Kidney epithelial cell (primary cell): ENCODE data around the gene METTL26. TPM values are rescaled to one million over a fixed set of nuclear protein-coding genes. Genes with fewer than 3 reads are reported as not detected.

ENCODE experiments used
- DNase-seq: peaks from one replicate; pipeline ENCODE4 v3.0.0-alpha.2; 2010; ENCODE audit warnings: low read depth
- H3K27me3 ChIP-seq: 2 replicates; pipeline ENCODE4 v1.6.0; 2011; ENCODE audit warnings: low read length; ENCODE audit not compliant: control insufficient read depth, insufficient read depth
- H3K36me3 ChIP-seq: 2 replicates; pipeline ENCODE4 v1.5.1; 2011; ENCODE audit warnings: low read length; ENCODE audit not compliant: control insufficient read depth, insufficient read depth
- H3K4me3 ChIP-seq: 2 replicates; pipeline ENCODE4 v1.5.1; 2011; ENCODE audit warnings: low read depth, mild to moderate bottlenecking, control low read depth, low read length
- CTCF ChIP-seq: IDR thresholded peaks from 2 replicates; pipeline ENCODE4 v1.5.1; 2011; ENCODE audit warnings: mild to moderate bottlenecking, moderate library complexity, low read length, control low read depth, inconsistent platforms; ENCODE audit not compliant: insufficient read depth, poor library complexity, severe bottlenecking
- total RNA-seq: library from RNA; depleted of rRNA; stranded (reverse); fragments of >200 nt; gene quantifications from 2 replicates; pipeline ENCODE4 v1.2.3, GENCODE V29; 2015

The METTL26 gene
- 170 and 203 TPM in 2 replicates for total RNA-seq

- TF ChIP-seq CTCF: no peak
- Histone ChIP-seq H3K36me3 (no peaks in the 10 kb centered on the region), H3K27me3 (no peaks in the 10 kb centered on the region), H3K4me3 (peak within 1 kb of the TSS; percentile 86)
- DNase-seq: peak; percentile 69
Observed at GRCh38 chr16:636206-637080, at the start of gene METTL26. Gene METTL26 (minus strand): TSS chr16:636305. CDS start chr16:636290, 15 bp downstream.

GRCh38 chr16:684961-685696, 49.0 kb upstream of the METTL26 start:
- DNase-seq: no peak
- Histone ChIP-seq H3K36me3 (peaks cover 1% of the 10 kb centered on the region), H3K27me3 (no peaks in the 10 kb centered on the region), H3K4me3 (peak overlapping the region; percentile 81)
- no peak for TF ChIP-seq CTCF

- Histone ChIP-seq H3K4me3 (peak within 1 kb of the TSS; percentile 81), H3K36me3 (peaks cover 1% of the 10 kb centered on the region), H3K27me3 (no peaks in the 10 kb centered on the region)
- TF ChIP-seq CTCF: no peak
- DNase-seq: peak; percentile 87
Observed at GRCh38 chr16:684071-684794, 48.1 kb upstream of the METTL26 start, which contains the start of gene JMJD8. Gene JMJD8 (minus strand): TSS chr16:684334. CDS start chr16:684319, 15 bp downstream.

- no peak for DNase-seq
- TF ChIP-seq CTCF: no peak
- Histone ChIP-seq H3K27me3 (no peaks in the 10 kb centered on the region), H3K36me3 (peaks cover 1% of the 10 kb centered on the region), H3K4me3 (peak overlapping the region; percentile 81)
Observed at GRCh38 chr16:683396-684070, 47.4 kb upstream of the METTL26 start.
